Psoas muscle (tissue), 8 donors: ENCODE data around the gene PTPRG. TPM values are rescaled to one million over a fixed set of nuclear protein-coding genes. Genes with fewer than 3 reads are reported as not detected.
A peak's percentile ranks its signal among the peaks of the same experiment; 100 is the strongest.

ENCODE experiments used
- ATAC-seq, 4 donors: fragments of 200-7000 bp; cut with Tn5 transposase; one replicate each; pipeline ENCODE4 v1.9.1; 2020; ENCODE audit warnings: moderate library complexity in 3 of 4, mild to moderate bottlenecking in 2 of 4
- DNase-seq, 2 donors: peaks; one replicate each; pipeline ENCODE4 v3.0.0-alpha.2; 2020
- H3K27ac ChIP-seq: fragments of 200-600 bp; one replicate; pipeline ENCODE4 v1.8.0; 2022
- H3K27me3 ChIP-seq, 3 donors: fragments of 200-600 bp in 1 of 3; one replicate each; pipeline versions ENCODE4 v1.6.1 to v1.8.0; 2013 to 2022; ENCODE audit warnings: low read length in 2 of 3, mild to moderate bottlenecking in 2 of 3, moderate library complexity in 1 of 3; ENCODE audit not compliant: insufficient read depth in 3 of 3
- H3K36me3 ChIP-seq, 2 donors: fragments of 200-600 bp in 1 of 2; one replicate each; pipeline versions ENCODE4 v1.6.1 to v1.8.0; 2013 to 2022; ENCODE audit warnings: low read depth in 1 of 2, mild to moderate bottlenecking in 1 of 2, moderate library complexity in 1 of 2; ENCODE audit not compliant: insufficient read depth in 1 of 2
- H3K4me1 ChIP-seq: fragments of 200-600 bp; one replicate; pipeline ENCODE4 v1.8.0; 2022
- H3K4me3 ChIP-seq: fragments of 200-600 bp; one replicate; pipeline ENCODE4 v1.8.0; 2022; ENCODE audit warnings: mild to moderate bottlenecking
- H3K9me3 ChIP-seq: fragments of 200-600 bp; one replicate; pipeline ENCODE4 v1.8.0; 2022
- CTCF ChIP-seq: fragments of 200-600 bp; IDR thresholded peaks from one replicate; pipeline ENCODE4 v1.8.0; 2022; ENCODE audit warnings: antibody characterized with exemption
- WGBS, 3 donors: extraction: QIAGEN DNeasy Blood & Tissue Kit; methylation state at CpG; one replicate each; pipeline versions ENCODE4 v1.1.6 to v1.1.7; 2013; 5-methylcytosine and 5-hydroxymethylcytosine counted together
- intact Hi-C, 2 donors: fragments of 100-400 bp; cut with DNase I; formaldehyde crosslinking; loops; one replicate each; pipeline versions ENCODE4 v1.11.0 to v1.14.2; 2022
- polyA plus RNA-seq, 3 donors: library from polyadenylated mRNA; stranded (reverse); fragments of 200-250 nt; gene quantifications; one replicate each; pipeline ENCODE4 v1.2.3, GENCODE V29; 2013
- total RNA-seq, 4 donors: library from RNA; stranded (reverse); fragmentation: NEBNext Ultra II Directional in 2 of 4; extraction: Animal tissue kit (Norgen Biotek cat#: 25700) in 2 of 4; gene quantifications; one replicate each; pipeline versions ENCODE4 v1.2.1 to v1.2.4, GENCODE V29; 2021 to 2023
- donor health status: healthy with polysubstance abuse.
- donor health status: DM: no; HTN: no; CAD: no; lungs with moderate emphysema.
- donor health status: Bipolar disorder and iron deficiency.
- donor health status: healthy.
- donor health status: DM: yes; HTN: yes; CAD: no.
- donor health status: DM: no; HTN: no; CAD: no.
- donor health status: DM: no; HTN: no; CAD: no.
- donor health status: DM: yes; HTN: yes; CAD: no.

Gene PTPRG
- total and polyA plus RNA-seq, 7 donors = 4.5 to 29.5 (median 12.6) TPM

- no peaks in the 10 kb centered on the region for H3K9me3 ChIP-seq
Measured at GRCh38 chr3:62013951-62014350, 452.6 kb downstream of the PTPRG start.

DNA sequence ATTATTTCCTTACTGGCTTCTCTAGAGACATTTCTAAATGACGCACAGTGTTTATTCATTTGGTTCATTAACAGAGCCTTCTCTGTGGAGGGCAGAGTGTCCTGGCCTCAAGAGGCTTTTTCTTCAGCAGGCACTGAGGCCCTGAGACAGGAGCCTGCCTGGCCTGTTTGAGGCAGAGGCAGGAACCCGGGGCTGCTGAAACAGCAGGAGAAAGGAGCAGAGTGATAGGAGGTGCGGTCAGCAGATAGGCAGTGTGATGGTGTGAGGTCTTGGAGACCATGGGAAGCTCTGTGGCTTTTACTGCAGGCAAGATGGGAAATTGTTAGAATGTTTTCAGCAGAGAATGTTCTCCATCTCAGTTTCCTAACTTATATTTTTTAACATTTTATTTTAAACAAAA, 453.7 kb downstream of the PTPRG start:
- H3K27me3 ChIP-seq = no peaks in the 10 kb centered on the region
- H3K27ac ChIP-seq = no peak overlapping the region
- no peak for DNase-seq
- no peak overlapping the region for H3K4me3 ChIP-seq
- WGBS, 3 donors = 86 to 91% (median 90%) methylated on average over 3 of the region's 3 CpGs
- intact Hi-C loops = no loop called here
- no peaks in the 10 kb centered on the region for H3K4me1 ChIP-seq
- no peak for TF ChIP-seq CTCF
- no peaks in the 10 kb centered on the region for H3K36me3 ChIP-seq
- ATAC-seq = no peak
- no peaks in the 10 kb centered on the region for H3K9me3 ChIP-seq

More at GRCh38 chr3:62013951-62014350, 452.6 kb downstream of the PTPRG start:
- no peaks in the 10 kb centered on the region for H3K27me3 ChIP-seq
- DNase-seq = no peak
- WGBS, 3 donors = 83 to 90% (median 84%) methylated on average over 7 of the region's 7 CpGs
- TF ChIP-seq CTCF = no peak
- H3K4me1 ChIP-seq = no peaks in the 10 kb centered on the region
- intact Hi-C loops = no loop called here
- no peak for ATAC-seq
- H3K36me3 ChIP-seq = peaks cover 0 to 5% of the 10 kb centered on the region in 2 donors
- no peak overlapping the region for H3K4me3 ChIP-seq
- H3K27ac ChIP-seq = no peak overlapping the region

DNA sequence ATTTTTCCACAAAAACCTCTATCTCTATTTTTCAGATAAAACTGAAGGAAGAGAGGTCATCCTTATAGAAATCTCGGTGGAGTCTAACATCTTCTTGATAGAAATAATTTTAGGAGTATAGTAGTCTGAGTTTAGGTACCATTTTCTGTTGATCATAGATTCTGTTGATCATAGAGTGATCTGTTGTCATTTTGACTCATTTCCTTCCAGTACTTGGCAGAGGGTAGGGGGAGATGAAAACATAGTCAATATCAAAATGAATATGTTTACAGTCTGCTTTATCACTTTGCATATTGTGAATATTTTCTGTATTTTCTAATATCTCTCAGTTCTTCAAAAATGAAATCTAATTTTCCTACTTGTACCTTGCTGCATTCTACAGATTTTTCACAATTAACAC, 458.5 kb downstream of the PTPRG start:
- Histone ChIP-seq H3K4me1 (no peaks in the 10 kb centered on the region), H3K4me3 (no peak overlapping the region), H3K27me3 (no peaks in the 10 kb centered on the region), H3K27ac (no peak overlapping the region), H3K36me3 (no peaks in the 10 kb centered on the region), H3K9me3 (no peaks in the 10 kb centered on the region)
- no peak for TF ChIP-seq CTCF
- DNase-seq (no peak), ATAC-seq (no peak)
- intact Hi-C loops = no loop called here
- 30 to 98% (median 49%) methylated on average over 1 of the region's 1 CpG for WGBS, 3 donors

GRCh38 chr3:62020706-62021105, 459.3 kb downstream of the PTPRG start:
- ATAC-seq (peak in 2 of 4 donors; percentile 33 to 45), DNase-seq (no peak)
- TF ChIP-seq CTCF = no peak
- no peaks in the 10 kb centered on the region for H3K36me3 ChIP-seq
- H3K27me3 ChIP-seq = no peaks in the 10 kb centered on the region
- H3K4me1 ChIP-seq = no peaks in the 10 kb centered on the region
- H3K4me3 ChIP-seq = no peak overlapping the region
- WGBS, 3 donors = 40 to 66% (median 62%) methylated on average over 2 of the region's 2 CpGs
- H3K9me3 ChIP-seq = no peaks in the 10 kb centered on the region
- intact Hi-C loops = no loop called here
- no peak overlapping the region for H3K27ac ChIP-seq

DNA sequence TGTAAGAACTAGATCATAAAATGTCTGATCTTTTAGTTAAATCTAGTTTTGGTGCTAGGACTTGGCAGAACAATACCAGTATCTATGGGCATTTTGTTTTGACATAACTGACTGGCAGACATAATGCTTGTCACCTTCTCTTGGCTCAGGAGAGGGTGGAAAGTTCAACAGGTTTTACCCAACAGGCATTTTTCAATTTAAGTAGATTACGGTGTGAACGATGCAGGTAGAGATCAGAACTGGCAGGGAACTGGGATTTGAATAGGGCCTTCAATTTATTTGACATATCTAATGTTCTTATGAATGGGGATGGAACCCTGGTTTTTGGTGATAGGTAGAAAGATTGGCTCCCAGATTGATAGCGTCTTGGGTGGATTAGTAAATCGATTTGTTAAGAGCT, 460.9 kb downstream of the PTPRG start:
- no peak for TF ChIP-seq CTCF
- no peaks in the 10 kb centered on the region for H3K9me3 ChIP-seq
- no peaks in the 10 kb centered on the region for H3K36me3 ChIP-seq
- DNase-seq (no peak), ATAC-seq (no peak)
- no peak overlapping the region for H3K27ac ChIP-seq
- no peaks in the 10 kb centered on the region for H3K4me1 ChIP-seq
- 89 to 92% (median 91%) methylated on average over 4 of the region's 4 CpGs for WGBS, 3 donors
- intact Hi-C loops = no loop called here
- no peak overlapping the region for H3K4me3 ChIP-seq
- H3K27me3 ChIP-seq = no peaks in the 10 kb centered on the region
